ENCODE results near the gene FAM89A. TPM values are rescaled to one million over a fixed set of nuclear protein-coding genes. Genes with fewer than 3 reads are reported as not detected.

Gene FAM89A
- total and polyA plus RNA-seq, 9 of the 15 experiments (the other 6 are each of a cell fraction or from before 2014, with no cell fraction given), result 8.7 to 66.2 (median 43.3) TPM

DNA sequence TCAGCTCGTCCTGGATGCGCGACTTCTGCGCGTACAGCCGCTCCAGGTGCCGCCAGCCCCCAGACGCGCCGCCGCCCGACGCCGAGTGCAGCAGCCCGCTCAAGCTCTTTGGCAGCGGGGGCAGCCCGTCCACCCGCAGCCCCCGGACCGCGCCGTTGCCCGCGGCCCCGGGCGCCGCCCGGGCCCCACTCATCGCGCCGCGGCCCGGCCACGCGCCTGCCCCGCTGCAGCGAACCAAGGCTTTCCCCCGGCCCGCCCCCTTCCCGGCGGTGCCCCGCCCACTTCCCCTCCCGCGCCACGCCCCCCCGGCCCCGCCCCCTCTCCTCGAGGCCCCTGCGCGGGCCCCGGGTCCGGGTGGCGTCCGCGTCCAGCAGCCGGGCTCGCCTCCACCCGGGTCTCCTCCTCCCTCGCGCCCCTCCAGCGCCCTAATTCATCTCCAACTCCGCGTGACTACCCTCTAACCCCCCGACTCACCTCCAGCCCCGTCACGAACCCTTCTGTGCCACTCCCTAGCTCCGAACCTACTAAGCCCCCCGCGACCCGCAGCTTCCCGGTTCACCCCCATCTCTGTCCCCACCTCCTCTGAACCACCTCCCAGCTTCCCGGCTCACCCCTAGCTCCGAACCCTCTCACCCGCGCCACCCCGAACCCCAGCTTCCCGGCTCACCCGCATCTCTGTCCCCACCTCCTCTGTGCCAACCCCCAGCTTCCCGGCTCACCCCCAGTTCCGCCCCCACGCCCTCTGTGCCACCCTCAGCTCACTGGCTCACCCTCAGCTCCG lies at the start of gene FAM89A (continued):
- TF ChIP-seq, protein P1, sequence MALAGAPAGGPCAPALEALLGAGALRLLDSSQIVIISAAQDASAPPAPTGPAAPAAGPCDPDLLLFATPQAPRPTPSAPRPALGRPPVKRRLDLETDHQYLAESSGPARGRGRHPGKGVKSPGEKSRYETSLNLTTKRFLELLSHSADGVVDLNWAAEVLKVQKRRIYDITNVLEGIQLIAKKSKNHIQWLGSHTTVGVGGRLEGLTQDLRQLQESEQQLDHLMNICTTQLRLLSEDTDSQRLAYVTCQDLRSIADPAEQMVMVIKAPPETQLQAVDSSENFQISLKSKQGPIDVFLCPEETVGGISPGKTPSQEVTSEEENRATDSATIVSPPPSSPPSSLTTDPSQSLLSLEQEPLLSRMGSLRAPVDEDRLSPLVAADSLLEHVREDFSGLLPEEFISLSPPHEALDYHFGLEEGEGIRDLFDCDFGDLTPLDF (CRISPR knock-in tag; IDR thresholded peaks at IDR 0.05), result no peak
- TF ChIP-seq ZNF143 (CRISPR knock-in tag; IDR thresholded peaks at IDR 0.05), result no peak
- TF ChIP-seq PHF20 (IDR thresholded peaks at IDR 0.05; ENCODE audit: partially characterized antibody), result peak; percentile 67
- TF ChIP-seq ZSCAN32 (CRISPR knock-in tag; IDR thresholded peaks at IDR 0.05), result no peak
- no peak for TF ChIP-seq BHLHE40 (IDR thresholded peaks at IDR 0.05; ENCODE audit: low read length)
- no peak for TF ChIP-seq NELFE (IDR thresholded peaks at IDR 0.05; ENCODE audit: insufficient read depth, insufficient read length)
- TF ChIP-seq NFIC (IDR thresholded peaks at IDR 0.05), result peak; percentile 46; the same call in 1 of the 2 replicates
- TF ChIP-seq RFX1 (IDR thresholded peaks at IDR 0.05), result no peak
- no peak for TF ChIP-seq SIRT6 (IDR thresholded peaks at IDR 0.05; ENCODE audit: low read depth, low read length)
- TF ChIP-seq, protein P2, sequence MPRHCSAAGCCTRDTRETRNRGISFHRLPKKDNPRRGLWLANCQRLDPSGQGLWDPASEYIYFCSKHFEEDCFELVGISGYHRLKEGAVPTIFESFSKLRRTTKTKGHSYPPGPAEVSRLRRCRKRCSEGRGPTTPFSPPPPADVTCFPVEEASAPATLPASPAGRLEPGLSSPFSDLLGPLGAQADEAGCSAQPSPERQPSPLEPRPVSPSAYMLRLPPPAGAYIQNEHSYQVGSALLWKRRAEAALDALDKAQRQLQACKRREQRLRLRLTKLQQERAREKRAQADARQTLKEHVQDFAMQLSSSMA (CRISPR knock-in tag; IDR thresholded peaks at IDR 0.05), result no peak
- no peak for TF ChIP-seq MEIS2 (IDR thresholded peaks at IDR 0.05; ENCODE audit: partially characterized antibody)
- no peak for TF ChIP-seq KLF16 (IDR thresholded peaks at IDR 0.05)
- TF ChIP-seq ZNF551 (CRISPR knock-in tag; IDR thresholded peaks at IDR 0.05), result no peak
- TF ChIP-seq KLF10 (CRISPR knock-in tag; IDR thresholded peaks at IDR 0.05), result no peak
- TF ChIP-seq RBM22 (IDR thresholded peaks at IDR 0.05; ENCODE audit: low read depth, low read length, poor library complexity, severe bottlenecking), result no peak
- no peak for TF ChIP-seq BRD4 (IDR thresholded peaks at IDR 0.05)
- peak; percentile 43; the same call in 1 of the 2 replicates for TF ChIP-seq POLR2AphosphoS5 (IDR thresholded peaks at IDR 0.05; ENCODE audit: control insufficient read depth, insufficient read depth, low read depth, low read length)
- no peak for TF ChIP-seq PHB2 (IDR thresholded peaks at IDR 0.05; ENCODE audit: low read depth)
- TF ChIP-seq RBM34 (IDR thresholded peaks at IDR 0.05; ENCODE audit: borderline replicate concordance, insufficient read depth, low read length), result no peak
- peak; percentile 26 for TF ChIP-seq SAP30 (IDR thresholded peaks at IDR 0.05; ENCODE audit: borderline replicate concordance, insufficient read depth, low read depth, low read length, poor library complexity, severe bottlenecking)
- no peak for TF ChIP-seq CAMTA2 (CRISPR knock-in tag; conservative IDR thresholded peaks at IDR 0.05)
- no peak for TF ChIP-seq CBX8 (IDR thresholded peaks at IDR 0.05; ENCODE audit: borderline replicate concordance, extremely low read depth, low read depth, low read length, poor library complexity, severe bottlenecking)
- no peak for TF ChIP-seq SNRNP70 (optimal IDR thresholded peaks at IDR 0.05; ENCODE audit: low read depth, low read length)
- TF ChIP-seq SRF (CRISPR knock-in tag; IDR thresholded peaks at IDR 0.05), result no peak
- no peak for TF ChIP-seq PML (IDR thresholded peaks at IDR 0.05; ENCODE audit: low read length)
- no peak for TF ChIP-seq FOXM1 (IDR thresholded peaks at IDR 0.05; ENCODE audit: low read depth)
- TF ChIP-seq FOXM1 (CRISPR knock-in tag; IDR thresholded peaks at IDR 0.05; ENCODE audit: low read depth), result 0 out of 2 replicates have a peak, but pooled peaks have one; percentile 48
- no peak for TF ChIP-seq ZNF584 (CRISPR knock-in tag; IDR thresholded peaks at IDR 0.05; ENCODE audit: low read depth)

Measured in K562 (cell line).